HFF-Myc (cell line): ENCODE results near the gene RFWD3.

Source experiments
- DNase-seq: peaks from one replicate; pipeline ENCODE4 v3.0.0-alpha.2; 2011; ENCODE audit warnings: low read depth; ENCODE audit errors: extremely low read depth
- H3K4me3 ChIP-seq: replicated peaks from 2 replicates; pipeline ENCODE4 v1.5.1; 2011; ENCODE audit warnings: low read depth, mild to moderate bottlenecking, control low read depth, low read length
- CTCF ChIP-seq: IDR thresholded peaks from 2 replicates; pipeline ENCODE4 v1.5.1; 2012; ENCODE audit warnings: mild to moderate bottlenecking, low read depth, low read length, control low read depth; ENCODE audit errors: missing control alignments

RFWD3 gene

GRCh38 chr16:74709441-74709877 lies 42.8 kb upstream of the RFWD3 start:
- peak; percentile 97 for TF ChIP-seq CTCF
- no peak for DNase-seq
- H3K4me3 ChIP-seq = no peak overlapping the region

- H3K4me3 ChIP-seq = peak within 1 kb of the TSS; percentile 89
- no peak for DNase-seq
- no peak for TF ChIP-seq CTCF
Measured at GRCh38 chr16:74700438-74701225, 34.0 kb upstream of the RFWD3 start, which contains the start of gene MLKL. Gene MLKL, minus strand, starts transcription at chr16:74700862. Its CDS starts 5,105 bp downstream, at chr16:74695757.

GRCh38 chr16:74700116-74700437 lies 33.4 kb upstream of the RFWD3 start:
- no peak for TF ChIP-seq CTCF
- DNase-seq = no peak
- peak overlapping the region; percentile 89 for H3K4me3 ChIP-seq

- TF ChIP-seq CTCF = no peak
- peak overlapping the region; percentile 89 for H3K4me3 ChIP-seq
- no peak for DNase-seq
Measured at GRCh38 chr16:74699666-74700065, 33.0 kb upstream of the RFWD3 start.

- peak overlapping the region; percentile 5; the same call in 1 of the 2 replicates for H3K4me3 ChIP-seq
- TF ChIP-seq CTCF = no peak
- no peak for DNase-seq
Measured at GRCh38 chr16:74698222-74698621, 31.5 kb upstream of the RFWD3 start.

- peak; percentile 81 for DNase-seq
- TF ChIP-seq CTCF = no peak
- peak overlapping the region; percentile 28 for H3K4me3 ChIP-seq
Measured at GRCh38 chr16:74695450-74696422, 29.1 kb upstream of the RFWD3 start.
